Measurements from ENCODE around the gene CBFA2T3.

DNA sequence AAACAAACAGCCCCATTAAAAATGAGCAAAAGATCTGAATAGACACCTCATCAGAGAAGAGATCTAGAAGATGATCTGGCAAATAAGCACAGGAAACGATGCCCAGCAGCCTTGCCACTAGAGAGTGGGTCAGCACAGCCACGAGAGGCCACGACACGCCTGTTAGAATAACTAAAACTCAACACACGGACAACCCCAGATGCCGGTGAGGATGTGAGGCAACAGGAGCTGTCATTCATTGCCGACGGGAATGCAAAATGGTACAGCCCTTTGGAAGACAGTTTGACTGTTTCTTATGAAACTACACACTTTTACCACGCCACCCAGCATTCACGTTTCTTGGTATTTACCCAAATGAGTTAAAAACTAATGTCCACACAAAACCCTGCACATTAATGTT, 31.5 kb downstream of the CBFA2T3 start:
- TF ChIP-seq CTCF (CRISPR knock-in tag; IDR thresholded peaks at IDR 0.05) (no peak), REST (IDR thresholded peaks at IDR 0.05; ENCODE audit: borderline replicate concordance in 1 of 2, low read depth in 1 of 2, low read length in 2 of 2) (no peak), MAX (IDR thresholded peaks at IDR 0.05) (no peak), TEAD2 (CRISPR knock-in tag; IDR thresholded peaks at IDR 0.05) (no peak), ZNF350 (CRISPR knock-in tag; IDR thresholded peaks at IDR 0.05; ENCODE audit: borderline replicate concordance, low read depth) (no peak), SNRNP70 (IDR thresholded peaks at IDR 0.05; ENCODE audit: low read depth, low read length) (no peak), SP140L (CRISPR knock-in tag; IDR thresholded peaks at IDR 0.05; ENCODE audit: borderline replicate concordance) (no peak), JUND (CRISPR knock-in tag; IDR thresholded peaks at IDR 0.05) (no peak)
- TF ChIP-seq, protein P1, sequence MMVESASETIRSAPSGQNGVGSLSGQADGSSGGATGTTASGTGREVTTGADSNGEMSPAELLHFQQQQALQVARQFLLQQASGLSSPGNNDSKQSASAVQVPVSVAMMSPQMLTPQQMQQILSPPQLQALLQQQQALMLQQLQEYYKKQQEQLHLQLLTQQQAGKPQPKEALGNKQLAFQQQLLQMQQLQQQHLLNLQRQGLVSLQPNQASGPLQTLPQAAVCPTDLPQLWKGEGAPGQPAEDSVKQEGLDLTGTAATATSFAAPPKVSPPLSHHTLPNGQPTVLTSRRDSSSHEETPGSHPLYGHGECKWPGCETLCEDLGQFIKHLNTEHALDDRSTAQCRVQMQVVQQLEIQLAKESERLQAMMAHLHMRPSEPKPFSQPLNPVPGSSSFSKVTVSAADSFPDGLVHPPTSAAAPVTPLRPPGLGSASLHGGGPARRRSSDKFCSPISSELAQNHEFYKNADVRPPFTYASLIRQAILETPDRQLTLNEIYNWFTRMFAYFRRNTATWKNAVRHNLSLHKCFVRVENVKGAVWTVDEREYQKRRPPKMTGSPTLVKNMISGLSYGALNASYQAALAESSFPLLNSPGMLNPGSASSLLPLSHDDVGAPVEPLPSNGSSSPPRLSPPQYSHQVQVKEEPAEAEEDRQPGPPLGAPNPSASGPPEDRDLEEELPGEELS (CRISPR knock-in tag; IDR thresholded peaks at IDR 0.05): no peak

Data from HepG2 (cell line).